GM18502 (cell line): Measurements from ENCODE around the gene NSMCE1.

Experiments used
- ATAC-seq: cut with Tn5 transposase; IDR thresholded peaks from one replicate; pipeline ENCODE4 v1.9.1; 2021; ENCODE audit warnings: mild to moderate bottlenecking; ENCODE audit not compliant: unreplicated experiment, poor library complexity

NSMCE1 gene

DNA sequence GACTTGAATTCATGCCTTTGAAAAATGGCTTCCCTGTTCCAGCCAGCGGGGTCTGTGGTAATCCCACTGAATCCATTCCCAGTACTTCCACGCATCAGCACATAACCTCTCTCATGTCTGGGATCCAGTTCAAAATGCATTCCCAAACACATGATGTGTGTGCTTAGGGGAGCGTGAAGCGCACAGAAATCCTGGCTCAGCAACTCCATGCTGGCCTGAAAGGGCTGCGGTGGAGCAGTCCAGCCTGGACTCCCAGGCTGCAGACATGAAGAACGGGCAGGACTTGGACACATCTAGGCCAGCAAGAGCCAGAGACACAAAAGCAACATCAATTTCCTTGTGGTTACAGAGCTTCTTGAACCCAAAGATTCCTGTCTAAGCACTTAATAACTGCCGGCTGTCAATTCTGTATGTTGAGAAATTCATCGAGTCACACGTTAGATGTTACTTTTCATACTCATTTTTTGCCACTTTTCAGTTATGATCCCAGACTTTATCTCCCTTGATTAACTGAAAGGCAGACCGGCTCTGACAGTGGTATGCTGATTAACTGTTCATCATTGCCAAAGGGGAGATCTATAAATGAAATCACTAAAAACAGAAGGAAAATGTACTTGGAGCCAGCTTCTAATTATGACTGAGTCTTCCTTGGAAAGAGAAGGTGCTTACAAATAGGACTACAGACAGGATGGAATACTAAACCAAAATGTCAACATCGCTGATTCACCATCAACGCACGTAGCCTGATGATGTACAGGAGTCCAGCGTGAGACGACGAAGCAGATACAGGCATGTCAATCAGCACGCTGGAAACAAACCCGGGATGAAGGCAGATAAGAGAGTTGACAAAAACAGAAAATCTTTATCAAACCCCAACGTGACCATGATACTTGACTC, 23.0 kb downstream of the NSMCE1 start:
- no peak for ATAC-seq

DNA sequence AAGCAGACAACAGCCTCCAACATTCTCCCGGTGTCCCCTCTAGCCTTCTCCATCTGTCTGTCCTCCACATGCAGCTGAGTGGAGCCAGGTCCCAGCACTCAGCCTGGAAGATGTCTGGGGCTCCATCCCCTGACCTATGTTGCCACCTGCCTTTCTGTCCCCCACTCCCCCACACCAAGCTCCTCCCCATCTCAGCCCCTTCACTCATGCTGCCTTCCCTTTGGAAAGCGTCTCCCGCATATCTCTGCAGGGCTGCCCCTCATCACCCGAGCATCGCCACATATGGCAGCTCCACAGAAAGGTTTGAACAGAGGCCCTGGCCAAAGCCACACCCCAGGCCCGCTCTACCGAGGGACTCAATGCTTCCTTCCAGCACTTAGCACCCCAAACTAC, 24.2 kb downstream of the NSMCE1 start:
- ATAC-seq, result no peak

GRCh38 chr16:27243725-27244362, 24.7 kb downstream of the NSMCE1 start:
- ATAC-seq, result no peak

GRCh38 chr16:27242868-27243590, 25.5 kb downstream of the NSMCE1 start:
- peak; percentile 53 for ATAC-seq

DNA sequence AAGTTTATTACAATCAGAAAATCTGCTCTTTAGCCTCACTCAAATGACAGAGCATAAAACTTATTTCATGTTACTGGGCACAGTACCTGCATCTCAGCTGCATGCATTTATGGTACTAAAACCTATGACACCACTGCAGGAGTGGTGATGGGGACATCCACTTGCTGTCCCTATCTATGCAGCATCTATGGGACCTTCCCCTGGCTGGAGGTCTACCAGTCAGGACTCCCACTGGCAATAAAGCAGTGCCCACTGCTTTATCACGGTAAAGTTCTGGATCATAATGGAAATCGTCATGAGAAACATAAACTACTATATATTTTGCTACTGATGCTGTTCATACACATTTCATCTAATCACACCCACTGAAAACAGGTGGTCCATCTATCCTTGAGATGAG, 26.2 kb downstream of the NSMCE1 start:
- ATAC-seq, result no peak

- no peak for ATAC-seq
These were observed 26.9 kb downstream of the NSMCE1 start for GRCh38 chr16:27241658-27242057.

- ATAC-seq, result no peak
These were observed 27.5 kb downstream of the NSMCE1 start for GRCh38 chr16:27240948-27241531.

DNA sequence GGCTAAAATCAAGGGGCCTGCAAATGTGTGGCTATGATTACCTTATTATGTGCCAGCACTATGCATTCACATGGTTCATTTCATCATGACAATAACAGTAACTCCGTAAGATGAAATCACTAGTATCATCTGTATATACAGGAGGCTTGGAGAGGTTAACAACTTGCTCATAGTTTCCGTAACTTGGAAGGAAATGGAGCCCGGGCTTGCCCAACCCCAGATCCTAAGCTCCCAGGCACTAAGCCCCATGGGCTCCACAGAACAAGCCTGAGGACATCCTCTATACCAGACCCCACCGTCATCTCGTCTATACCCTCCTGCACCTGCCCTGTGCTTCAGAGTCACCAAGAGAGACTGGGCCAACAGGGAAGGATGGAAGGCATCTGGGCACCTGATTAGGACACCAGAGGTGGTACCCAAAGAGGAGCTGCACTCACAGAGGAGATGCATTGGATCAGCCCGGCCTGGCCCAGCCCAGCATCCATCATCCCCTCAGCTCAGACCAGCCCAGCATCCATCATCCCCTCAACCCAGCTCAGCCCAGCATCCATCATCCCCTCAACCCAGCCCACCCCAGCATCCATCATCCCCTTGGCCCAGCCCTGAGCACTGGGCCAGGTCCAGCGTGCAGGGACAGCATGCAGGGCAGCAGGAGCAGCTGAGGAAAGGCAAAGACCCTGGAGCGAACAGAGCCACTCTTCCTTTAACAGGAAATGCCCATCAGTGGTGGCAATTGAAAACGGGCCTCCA, 28.5 kb downstream of the NSMCE1 start:
- no peak for ATAC-seq

- no peak for ATAC-seq
These were observed 29.5 kb downstream of the NSMCE1 start for GRCh38 chr16:27239026-27239425.

GRCh38 chr16:27238591-27238990, 30.0 kb downstream of the NSMCE1 start:
- ATAC-seq, result no peak

GRCh38 chr16:27238016-27238587, 30.5 kb downstream of the NSMCE1 start:
- peak; percentile 15 for ATAC-seq

- ATAC-seq, result peak; percentile 65
These were observed 31.2 kb downstream of the NSMCE1 start for GRCh38 chr16:27237219-27238015.

DNA sequence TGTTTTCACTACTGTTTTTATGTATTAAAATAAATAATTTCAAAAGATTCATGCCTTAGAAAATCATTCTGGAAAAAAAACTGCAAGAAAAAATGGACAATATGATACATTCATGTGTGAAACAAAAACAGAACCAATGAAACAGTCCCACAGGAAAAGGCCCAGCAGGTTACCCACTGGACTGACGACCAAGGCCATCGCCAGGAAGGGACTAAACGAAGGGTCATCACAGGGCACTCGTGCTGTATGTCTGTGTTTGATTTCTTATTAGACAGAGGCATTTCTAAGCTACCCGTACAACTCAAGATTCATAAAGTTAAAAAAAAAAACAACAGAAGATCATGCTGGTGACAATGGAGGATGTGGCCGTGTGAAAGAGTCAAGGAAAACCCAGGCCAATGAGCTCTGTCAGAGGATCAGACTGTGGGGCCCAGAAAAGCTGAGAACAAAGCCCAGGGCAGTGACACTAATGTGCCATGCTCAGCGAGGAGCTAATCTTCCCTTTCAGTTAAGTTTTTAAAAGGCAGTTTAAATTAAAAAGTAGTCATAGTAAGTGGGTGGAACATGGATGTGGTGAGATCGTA, 31.8 kb downstream of the NSMCE1 start:
- ATAC-seq, result no peak

DNA sequence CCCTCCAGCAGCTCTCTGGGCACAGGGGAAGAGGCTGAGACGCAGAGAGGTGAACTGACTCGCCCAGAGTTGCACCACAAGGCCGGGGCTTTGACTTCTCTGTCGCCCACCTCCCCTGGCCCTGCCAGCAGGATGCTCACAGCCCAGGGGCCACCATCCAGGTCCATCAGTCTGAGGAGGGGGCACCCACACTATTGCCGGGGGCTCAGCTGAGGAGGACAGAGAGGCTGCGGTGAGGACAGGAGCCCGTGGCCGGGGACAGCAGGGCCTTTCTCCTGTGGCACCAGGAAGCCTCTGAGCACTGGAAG, 32.7 kb downstream of the NSMCE1 start:
- ATAC-seq, result no peak

DNA sequence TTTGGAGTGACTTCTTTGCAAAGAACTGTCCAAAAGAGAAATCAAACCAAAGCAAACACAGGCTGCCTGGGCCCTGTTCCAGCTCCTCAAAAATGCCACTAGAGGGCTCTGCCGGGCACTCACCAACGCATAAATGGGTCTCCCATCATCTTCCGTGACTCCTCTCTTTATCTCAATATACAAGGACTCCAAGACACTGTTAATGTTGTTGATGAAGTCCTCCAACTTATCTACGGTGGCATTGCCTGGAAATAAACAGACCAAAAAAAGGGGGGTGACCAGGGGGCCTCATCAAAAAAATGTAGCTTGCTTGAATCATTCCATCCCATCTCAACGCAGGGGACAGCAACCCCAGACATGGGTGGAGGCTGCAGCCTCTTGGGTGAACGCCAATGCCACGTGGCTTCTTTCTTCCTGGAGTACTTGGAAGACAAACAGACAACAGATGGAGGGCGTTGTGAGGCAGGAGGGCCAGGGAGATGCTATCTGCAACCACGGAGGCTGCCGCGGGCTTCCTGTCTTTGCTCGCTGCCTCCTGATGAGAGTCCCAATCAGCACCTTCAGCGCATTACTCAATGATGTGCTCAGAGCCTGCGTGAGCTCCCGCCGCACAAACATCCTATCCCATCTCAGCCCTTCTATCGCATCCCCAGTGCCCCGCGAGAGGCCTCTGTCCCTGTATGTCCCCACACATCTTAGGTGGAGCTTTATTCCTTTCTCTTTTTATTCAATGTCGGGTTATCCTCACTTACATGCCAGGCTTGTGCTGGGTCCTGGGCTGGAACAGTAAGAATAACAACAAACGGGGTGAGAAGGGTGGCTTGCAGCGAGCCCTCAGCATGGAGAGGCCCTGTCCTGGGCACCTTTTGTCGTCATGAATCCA, 33.3 kb downstream of the NSMCE1 start:
- no peak for ATAC-seq

DNA sequence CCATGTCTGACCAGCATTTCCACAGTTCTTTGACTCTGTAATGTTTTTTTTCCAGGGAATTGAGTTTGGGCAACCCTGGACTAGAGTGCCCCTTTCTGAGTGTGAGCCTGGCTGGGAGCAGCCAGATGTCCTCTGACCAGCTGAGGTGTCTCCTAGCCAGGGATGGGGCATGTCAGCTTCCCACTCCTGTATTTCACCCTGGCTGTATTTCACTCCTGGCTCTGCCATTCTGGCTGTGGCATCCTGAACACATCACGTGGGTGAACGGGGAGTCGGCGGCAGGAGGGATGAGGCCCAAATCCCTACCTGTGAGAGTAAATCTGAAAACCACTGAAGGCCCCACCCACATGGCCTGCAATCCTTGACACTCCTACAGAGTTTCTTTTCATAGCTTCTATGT, 34.0 kb downstream of the NSMCE1 start:
- ATAC-seq, result no peak

DNA sequence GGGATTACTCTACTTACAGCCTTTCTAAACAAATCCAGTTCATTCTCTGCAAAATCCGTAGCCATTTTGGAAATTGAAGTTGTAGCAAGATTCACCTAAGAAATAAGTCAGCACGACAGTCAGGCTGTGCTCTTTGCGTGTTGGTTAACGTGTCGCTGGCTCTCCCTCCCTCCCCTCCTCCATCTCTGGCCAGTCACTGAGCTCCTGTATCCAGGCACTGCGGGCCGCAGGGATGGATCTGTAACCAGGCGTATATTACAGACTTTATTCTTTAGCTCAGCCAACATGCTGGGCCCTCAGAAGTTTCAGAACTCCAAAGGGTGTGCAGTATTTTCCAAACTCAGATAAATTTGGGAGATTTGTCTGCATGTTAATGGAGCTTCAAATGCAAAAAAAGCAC, 34.4 kb downstream of the NSMCE1 start:
- no peak for ATAC-seq

- ATAC-seq, result no peak
These were observed 34.8 kb downstream of the NSMCE1 start for GRCh38 chr16:27233731-27234130.
